ACHN (cell line): Measurements from ENCODE around the gene DUSP1.
"Not testable (repeated sequence)": the region's sequence is repeated elsewhere in the genome, so short reads cannot be mapped to it uniquely, and the experiment has no call there.

ENCODE experiments used
- DNase-seq: peaks from one replicate; pipeline ENCODE4 v3.0.0-alpha.2; 2015
- in situ Hi-C: cut with HindIII; loops from 2 replicates; pipeline ENCODE4 v1.10.0; 2017; ENCODE audit warnings: low sequenced_read_pairs, low pct_ligation_motif_present, low pct_unique_long_range_greater_than_20kb

DUSP1 gene

GRCh38 chr5:172770675-172771438, at the start of gene DUSP1:
TSS of gene DUSP1 (minus strand) at chr5:172771195. CDS start at chr5:172770952, 243 bp downstream.
- peak; percentile 95 for DNase-seq
- in situ Hi-C loops = no loop called here

GRCh38 chr5:172820046-172820767, 49.2 kb upstream of the DUSP1 start:
- in situ Hi-C loops = no loop called here
- DNase-seq = peak; percentile 43

- in situ Hi-C loops = no loop called here
- DNase-seq = no peak
Measured at GRCh38 chr5:172819569-172819968, 48.6 kb upstream of the DUSP1 start.

GRCh38 chr5:172818081-172818480, 47.1 kb upstream of the DUSP1 start:
- no peak for DNase-seq
- in situ Hi-C loops = no loop called here

GRCh38 chr5:172817664-172818063, 46.7 kb upstream of the DUSP1 start:
- in situ Hi-C loops = no loop called here

GRCh38 chr5:172816925-172817562, 46.0 kb upstream of the DUSP1 start:
- peak; percentile 40 for DNase-seq

More at GRCh38 chr5:172817664-172818063, 46.7 kb upstream of the DUSP1 start:
- DNase-seq = no peak

GRCh38 chr5:172815631-172816030, 44.6 kb upstream of the DUSP1 start:
- DNase-seq = no peak
- in situ Hi-C loops = no loop called here

More at GRCh38 chr5:172816925-172817562, 46.0 kb upstream of the DUSP1 start:
- in situ Hi-C loops = no loop called here

GRCh38 chr5:172810996-172811395, 40.0 kb upstream of the DUSP1 start:
- in situ Hi-C loops, DNase-seq: not testable (repeated sequence)

GRCh38 chr5:172809774-172810173, 38.8 kb upstream of the DUSP1 start:
- in situ Hi-C loops = no loop called here
- no peak for DNase-seq

GRCh38 chr5:172807766-172808311, 36.8 kb upstream of the DUSP1 start:
- DNase-seq = no peak
- in situ Hi-C loops = no loop called here

- in situ Hi-C loops = no loop called here
- peak; percentile 79 for DNase-seq
Measured at GRCh38 chr5:172806897-172807672, 36.1 kb upstream of the DUSP1 start.

- DNase-seq = no peak
- in situ Hi-C loops = no loop called here
Measured at GRCh38 chr5:172805736-172806255, 34.8 kb upstream of the DUSP1 start.

- DNase-seq = no peak
- in situ Hi-C loops = no loop called here
Measured at GRCh38 chr5:172805018-172805683, 34.2 kb upstream of the DUSP1 start.

GRCh38 chr5:172802567-172803176, 31.7 kb upstream of the DUSP1 start:
- in situ Hi-C loops = no loop called here
- DNase-seq = no peak

- no peak for DNase-seq
- in situ Hi-C loops = no loop called here
Measured at GRCh38 chr5:172802112-172802511, 31.1 kb upstream of the DUSP1 start.

GRCh38 chr5:172801179-172801671, 30.2 kb upstream of the DUSP1 start:
- in situ Hi-C loops = no loop called here
- peak; percentile 17 for DNase-seq

GRCh38 chr5:172800088-172800551, 29.1 kb upstream of the DUSP1 start:
- in situ Hi-C loops = no loop called here
- DNase-seq = no peak
